Tibial nerve (tissue), 4 donors: ENCODE results near the gene CTAG1B.

Experiments
- CTCF ChIP-seq, 5 experiments: fragments of 200-600 bp in 3 of 5; fragments of 450-650 bp in 2 of 5; sonication (generic) in 3 of 5; IDR thresholded peaks; one replicate each; pipeline ENCODE4 v1.5.1; 2016 to 2019; ENCODE audit warnings: antibody characterized with exemption in 5 of 5, mild to moderate bottlenecking in 3 of 5, moderate library complexity in 2 of 5
- EP300 ChIP-seq, 2 donors: sonication (generic); formaldehyde crosslinking; IDR thresholded peaks; one replicate each; pipeline ENCODE4 v1.6.1; 2017; ENCODE audit warnings: antibody characterized with exemption in 2 of 2, mild to moderate bottlenecking in 1 of 2
- POLR2A ChIP-seq, 2 donors: fragments of 450-650 bp; IDR thresholded peaks; one replicate each; pipeline ENCODE4 v1.6.1; 2017; ENCODE audit warnings: antibody characterized with exemption in 2 of 2, mild to moderate bottlenecking in 2 of 2, moderate library complexity in 2 of 2

- TF ChIP-seq CTCF (IDR thresholded peaks at IDR 0.05) (no peak), EP300 (IDR thresholded peaks at IDR 0.05) (no peak), POLR2A (IDR thresholded peaks at IDR 0.05) (no peak)
Observed at GRCh38 chrX:154603438-154604430, 15.3 kb downstream of the CTAG1B start.
